ENCODE measurements around the gene GJA5.

Gene GJA5

GRCh38 chr1:147760481-147761260, at the start of gene GJA5:
Gene GJA5 (minus strand): TSS chr1:147760602. CDS start chr1:147759238, 1,364 bp downstream.
- DNase-seq, result no peak

GRCh38 chr1:147809236-147809635, 48.8 kb upstream of the GJA5 start:
- no peak for DNase-seq

DNA sequence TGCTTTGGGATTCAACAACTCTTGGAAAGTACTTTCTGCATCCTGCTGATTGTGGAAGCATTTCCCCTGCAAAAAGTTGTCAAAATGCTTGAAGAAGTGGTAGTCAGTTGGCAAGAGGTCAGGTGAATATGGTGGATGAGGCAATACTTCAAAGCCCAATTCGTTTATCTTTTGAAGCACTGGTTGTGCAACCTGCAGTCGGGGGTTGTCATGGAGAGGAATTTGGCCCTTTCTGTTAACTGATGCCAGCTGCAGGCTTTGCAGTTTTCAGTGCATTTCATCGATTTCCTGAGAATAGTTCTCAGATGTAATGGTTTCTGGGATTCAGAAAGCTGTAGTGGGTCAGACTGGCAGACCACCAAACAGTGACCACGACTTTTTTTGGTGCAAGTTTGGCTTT, 47.6 kb upstream of the GJA5 start:
- no peak for DNase-seq

- DNase-seq, result no peak
Measured at GRCh38 chr1:147807405-147807804, 47.0 kb upstream of the GJA5 start.

GRCh38 chr1:147804942-147805723, 44.7 kb upstream of the GJA5 start:
- no peak for DNase-seq

GRCh38 chr1:147800804-147801203, 40.4 kb upstream of the GJA5 start:
- DNase-seq, result no peak

- no peak for DNase-seq
Measured at GRCh38 chr1:147798731-147799130, 38.3 kb upstream of the GJA5 start.

- DNase-seq, result no peak
Measured at GRCh38 chr1:147794570-147794969, 34.2 kb upstream of the GJA5 start.

GRCh38 chr1:147791876-147792275, 31.5 kb upstream of the GJA5 start:
- no peak for DNase-seq

DNA sequence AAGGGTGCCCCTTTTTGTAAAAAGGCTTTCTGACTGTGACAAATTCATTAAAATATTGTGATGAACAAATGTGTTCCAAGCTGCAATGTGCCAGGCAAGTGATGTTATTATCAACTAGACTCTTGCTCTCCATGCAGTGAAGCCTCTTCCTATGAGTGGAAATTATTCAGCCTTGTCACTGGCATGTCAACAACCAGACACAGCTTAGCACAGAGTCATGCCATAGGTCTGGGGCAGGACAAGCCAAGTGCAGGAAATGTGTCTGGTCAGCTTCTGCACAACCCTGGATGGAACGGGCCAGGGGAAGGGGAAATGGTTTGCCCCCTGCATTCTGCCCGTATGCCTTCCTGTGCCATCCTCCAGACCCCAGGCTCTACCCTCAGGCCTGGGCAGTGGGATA, 27.4 kb upstream of the GJA5 start:
- no peak for DNase-seq

DNA sequence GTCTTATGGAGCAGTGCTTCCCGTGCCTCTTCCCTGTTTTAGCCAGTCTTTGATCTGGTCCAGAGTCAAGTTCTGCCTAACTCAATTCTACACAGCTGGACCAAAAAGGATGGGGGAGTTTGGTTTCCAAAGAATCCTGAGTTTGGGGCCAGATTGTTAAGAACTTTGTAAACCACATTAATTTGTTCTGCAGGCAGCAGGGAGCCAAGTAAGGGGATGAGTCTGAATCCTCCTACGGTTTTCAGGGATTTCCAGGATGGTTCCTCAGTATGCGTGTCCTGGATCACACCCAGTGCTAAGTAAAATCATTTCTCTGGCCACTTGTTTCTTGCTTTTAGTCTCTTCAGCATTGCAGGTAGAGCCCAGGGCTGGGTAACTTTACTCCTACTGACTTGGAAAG, 26.1 kb upstream of the GJA5 start:
- no peak for DNase-seq

GRCh38 chr1:147785794-147786506, 25.5 kb upstream of the GJA5 start:
- DNase-seq, result no peak

- no peak for DNase-seq
Measured at GRCh38 chr1:147784941-147785340, 24.5 kb upstream of the GJA5 start.

- DNase-seq, result no peak
Measured at GRCh38 chr1:147781056-147781471, 20.7 kb upstream of the GJA5 start.

- DNase-seq, result no peak
Measured at GRCh38 chr1:147777694-147778093, 17.3 kb upstream of the GJA5 start.

- DNase-seq, result no peak
Measured at GRCh38 chr1:147773215-147773715, 12.9 kb upstream of the GJA5 start.

DNA sequence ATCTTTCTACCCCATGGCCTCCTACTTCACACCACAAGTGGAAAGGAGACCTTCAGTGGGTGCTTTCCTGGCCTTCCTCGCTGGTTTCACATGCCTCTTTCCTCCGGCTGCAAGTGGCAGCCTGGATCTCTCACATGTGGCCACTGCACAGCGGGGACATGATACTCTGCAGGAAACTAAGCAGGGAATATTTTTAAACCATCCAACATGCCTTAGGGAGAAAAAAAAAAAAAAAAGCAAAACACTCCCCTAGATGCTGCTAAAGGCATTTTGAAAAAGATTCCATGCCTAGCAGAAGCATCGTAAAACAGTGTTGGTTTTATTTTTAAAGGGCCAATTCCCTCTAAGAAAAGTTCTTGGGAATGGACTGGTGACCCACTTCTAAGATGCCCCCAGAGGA, 12.2 kb upstream of the GJA5 start:
- no peak for DNase-seq

DNA sequence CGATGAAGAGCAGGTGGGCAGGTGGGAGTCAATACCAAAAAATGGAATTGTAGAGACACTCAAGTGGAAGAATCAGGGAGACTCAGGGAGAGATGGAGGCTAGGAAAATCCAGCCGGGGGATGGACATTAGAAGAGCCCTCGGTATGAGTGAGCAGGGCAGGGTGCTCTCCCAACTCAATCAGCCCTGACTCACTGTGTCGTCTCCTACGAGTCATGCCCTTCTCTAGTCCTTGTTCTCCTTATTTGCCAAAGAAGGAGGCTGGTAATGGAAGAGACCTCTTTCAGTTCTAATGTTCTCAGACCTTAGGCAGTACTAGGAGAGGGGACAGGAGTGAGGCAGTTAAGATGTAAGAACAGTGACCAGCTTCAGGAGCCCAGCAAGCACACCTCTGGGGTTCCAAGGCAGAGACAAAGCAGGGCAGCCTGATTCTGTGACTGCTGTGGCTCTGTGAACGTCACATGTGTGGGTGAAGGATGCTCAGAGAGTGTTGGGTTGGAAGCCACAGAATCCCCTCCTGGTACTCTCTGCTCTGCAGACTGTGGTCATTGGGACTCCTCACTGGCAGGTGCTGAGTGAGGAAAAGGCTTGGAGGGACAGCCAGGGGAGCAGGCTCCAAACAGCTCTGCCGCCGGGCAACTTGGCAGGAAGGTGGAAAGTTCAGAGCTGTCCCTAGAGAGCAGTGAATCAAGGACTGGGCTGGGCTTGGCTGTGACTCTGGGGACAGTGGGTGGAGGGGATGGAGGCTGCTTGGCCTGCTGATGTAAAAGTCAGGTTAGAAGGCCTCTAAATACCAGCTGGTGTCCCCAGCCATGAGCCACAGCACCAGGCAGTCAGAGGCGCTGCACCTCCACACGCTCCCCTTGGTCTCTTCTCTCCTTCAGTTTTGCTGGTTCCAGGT, 11.1 kb upstream of the GJA5 start:
- DNase-seq, result no peak

DNA sequence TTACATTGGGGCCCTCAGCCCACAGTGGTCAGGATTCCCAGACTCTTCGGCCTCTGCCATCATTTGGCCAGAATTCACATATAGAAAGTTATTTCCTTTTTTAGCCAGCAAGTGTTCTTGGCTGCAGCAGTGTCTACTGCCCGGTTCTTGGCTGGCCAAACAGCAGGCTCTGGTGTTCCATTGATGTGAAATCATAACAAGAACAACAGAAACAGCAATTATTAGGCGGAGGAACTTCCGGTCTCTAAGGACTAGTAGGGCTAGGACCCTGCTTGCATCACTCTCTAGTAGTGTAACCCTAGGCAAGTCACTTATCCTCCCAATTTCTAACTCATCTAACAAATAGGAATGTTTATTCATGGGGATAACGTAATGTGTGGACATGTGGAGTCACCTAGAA, 8.7 kb upstream of the GJA5 start:
- no peak for DNase-seq

DNA sequence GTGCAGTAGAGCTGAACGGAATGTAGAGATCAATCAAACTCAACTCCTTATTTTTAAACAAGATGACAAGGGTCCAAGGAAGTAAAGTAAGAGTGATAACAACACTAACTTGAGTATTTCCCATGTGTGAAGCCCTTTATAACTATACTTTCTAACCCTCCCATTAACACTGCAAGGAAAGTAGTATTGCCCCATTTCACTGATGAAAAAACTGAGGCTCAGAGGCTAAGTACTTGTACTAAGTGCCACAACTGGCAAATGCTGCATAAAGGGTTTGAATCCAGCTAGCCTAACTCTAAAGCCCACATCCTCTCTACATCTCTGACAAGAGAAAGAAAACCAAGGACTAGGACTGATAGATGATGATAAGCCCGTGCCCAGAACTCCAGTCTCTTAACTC, 8.2 kb upstream of the GJA5 start:
- no peak for DNase-seq

DNA sequence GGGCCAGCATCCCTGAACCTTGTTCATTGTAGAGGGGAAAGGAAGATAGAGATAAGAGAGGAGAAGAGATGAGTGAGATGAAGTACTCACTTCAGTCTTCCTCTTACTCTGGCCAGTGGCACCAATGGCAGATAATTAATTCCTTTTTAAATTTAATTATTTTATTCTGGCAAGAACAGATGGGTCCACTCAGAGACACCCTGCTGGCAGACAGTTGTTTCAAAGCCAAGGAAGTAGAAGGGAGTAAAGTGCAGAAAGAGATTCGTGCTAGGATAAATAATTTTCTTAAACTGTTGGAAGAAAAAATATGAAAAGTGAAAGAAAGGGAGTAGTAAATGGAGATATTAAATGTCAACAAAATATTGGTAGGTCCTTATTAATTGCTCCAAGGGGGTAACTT, 7.7 kb upstream of the GJA5 start:
- DNase-seq, result no peak

GRCh38 chr1:147762233-147763024, 2.0 kb upstream of the GJA5 start:
- DNase-seq, result no peak

Data from NCI-H2171 (cell line).